PC-3 (cell line): ENCODE results near the gene SETD1B.

ENCODE experiments used
- EZH2phosphoT487 ChIP-seq: fragments of 300-600 bp; sonication (generic); IDR thresholded peaks from 2 replicates; pipeline ENCODE4 v1.6.1; 2018; ENCODE audit warnings: mild to moderate bottlenecking, antibody characterized with exemption, low read length, borderline replicate concordance
- TF ChIP-seq, protein P1 (sequence below): fragments of 300-600 bp; sonication (generic); conservative IDR thresholded peaks from 2 replicates; pipeline ENCODE4 v1.5.1; 2017; ENCODE audit warnings: antibody characterized with exemption, low read depth, mild to moderate bottlenecking, low read length

DNA sequence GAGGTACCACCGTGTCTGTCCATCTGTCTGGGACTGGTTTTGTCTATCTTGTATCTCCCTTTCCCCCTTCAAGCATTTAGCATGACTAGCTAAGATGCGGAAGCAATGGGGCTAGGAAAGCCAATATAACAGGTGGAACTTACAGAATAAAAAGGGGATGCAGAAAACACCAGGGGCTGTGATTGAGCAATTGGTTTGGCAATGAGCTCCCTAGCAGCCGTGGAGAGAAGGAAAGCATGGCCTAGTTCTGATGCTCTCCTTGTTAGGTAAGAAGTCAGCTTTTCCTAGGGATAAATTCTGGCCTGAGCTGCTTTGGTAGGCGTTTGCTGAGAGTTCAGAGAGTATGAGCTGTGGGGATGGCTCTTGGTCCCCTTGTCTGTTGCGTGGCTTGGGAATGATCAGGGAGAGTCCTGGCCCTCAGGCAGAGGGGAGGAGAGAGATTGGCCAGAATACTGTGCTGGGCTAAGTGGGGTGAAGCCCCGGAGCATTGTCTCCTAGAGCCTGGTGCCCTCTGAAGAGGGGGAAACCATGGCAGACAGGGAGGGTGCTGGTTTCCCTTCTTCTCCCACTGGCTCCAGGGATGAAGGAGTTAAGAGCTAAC, 7.1 kb downstream of the SETD1B start:
- TF ChIP-seq, protein P1, sequence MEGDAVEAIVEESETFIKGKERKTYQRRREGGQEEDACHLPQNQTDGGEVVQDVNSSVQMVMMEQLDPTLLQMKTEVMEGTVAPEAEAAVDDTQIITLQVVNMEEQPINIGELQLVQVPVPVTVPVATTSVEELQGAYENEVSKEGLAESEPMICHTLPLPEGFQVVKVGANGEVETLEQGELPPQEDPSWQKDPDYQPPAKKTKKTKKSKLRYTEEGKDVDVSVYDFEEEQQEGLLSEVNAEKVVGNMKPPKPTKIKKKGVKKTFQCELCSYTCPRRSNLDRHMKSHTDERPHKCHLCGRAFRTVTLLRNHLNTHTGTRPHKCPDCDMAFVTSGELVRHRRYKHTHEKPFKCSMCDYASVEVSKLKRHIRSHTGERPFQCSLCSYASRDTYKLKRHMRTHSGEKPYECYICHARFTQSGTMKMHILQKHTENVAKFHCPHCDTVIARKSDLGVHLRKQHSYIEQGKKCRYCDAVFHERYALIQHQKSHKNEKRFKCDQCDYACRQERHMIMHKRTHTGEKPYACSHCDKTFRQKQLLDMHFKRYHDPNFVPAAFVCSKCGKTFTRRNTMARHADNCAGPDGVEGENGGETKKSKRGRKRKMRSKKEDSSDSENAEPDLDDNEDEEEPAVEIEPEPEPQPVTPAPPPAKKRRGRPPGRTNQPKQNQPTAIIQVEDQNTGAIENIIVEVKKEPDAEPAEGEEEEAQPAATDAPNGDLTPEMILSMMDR, result no peak
- no peak for TF ChIP-seq EZH2phosphoT487
